HG03457 (cell line): ENCODE data around the gene UBE2E2.

ENCODE experiments used
- ATAC-seq: cut with Tn5 transposase; IDR thresholded peaks from one replicate; pipeline ENCODE4 v1.9.1; 2021; ENCODE audit warnings: moderate number of reproducible peaks; ENCODE audit not compliant: unreplicated experiment

Gene UBE2E2

DNA sequence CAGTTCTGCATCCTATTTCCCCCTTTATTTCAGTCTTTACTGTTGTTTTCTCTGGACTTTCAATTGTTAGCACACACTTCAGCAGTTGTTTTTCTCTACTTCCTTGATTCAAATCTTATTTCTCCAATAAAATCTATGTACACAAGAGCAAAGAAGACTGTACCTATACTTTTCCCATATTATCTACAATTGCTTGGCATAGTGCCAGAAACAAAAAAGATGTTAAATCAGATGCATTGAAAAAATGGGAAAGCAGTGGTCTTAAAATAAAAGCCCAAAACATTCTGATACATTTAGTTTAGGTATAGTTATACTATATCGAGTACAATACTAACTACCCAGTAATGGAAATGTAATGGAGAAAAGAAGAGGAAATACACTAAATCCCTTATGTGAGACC, 265.1 kb downstream of the UBE2E2 start:
- ATAC-seq, result no peak

DNA sequence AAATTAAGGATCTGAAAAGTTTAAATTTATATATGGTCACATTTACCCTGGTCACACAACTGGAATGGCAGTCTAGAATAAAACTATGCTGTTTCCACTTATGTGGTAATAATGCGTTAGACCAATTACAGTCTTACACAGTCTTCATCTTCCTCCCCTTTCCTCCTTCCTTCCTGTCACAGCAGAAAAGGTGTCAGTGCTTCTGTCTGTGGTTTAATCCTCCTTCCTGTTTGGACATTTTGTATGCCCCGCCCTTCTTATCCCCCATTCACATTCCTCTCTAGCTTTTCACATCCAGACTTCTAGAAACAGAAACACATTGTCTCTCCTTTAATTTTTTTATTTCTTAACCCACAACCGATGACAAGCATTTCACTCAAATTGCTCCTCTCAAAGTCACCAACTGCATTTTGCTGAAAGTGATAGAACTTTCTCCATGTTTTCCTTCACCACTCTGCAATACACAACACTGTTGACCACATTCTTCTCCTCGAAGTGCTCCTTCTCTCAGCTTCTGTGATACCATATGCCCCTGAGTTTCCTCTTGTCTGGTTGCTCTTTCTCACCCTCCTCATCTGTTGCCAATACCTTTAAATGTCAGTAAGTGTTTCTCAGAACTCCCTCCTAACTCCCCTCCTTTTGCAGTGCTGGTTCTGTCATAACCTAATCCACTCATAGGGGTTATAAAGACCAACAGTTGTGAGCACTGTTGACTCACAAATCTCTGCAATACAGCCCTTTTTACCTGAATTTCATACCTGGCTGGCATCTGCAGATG, 271.6 kb downstream of the UBE2E2 start:
- no peak for ATAC-seq

DNA sequence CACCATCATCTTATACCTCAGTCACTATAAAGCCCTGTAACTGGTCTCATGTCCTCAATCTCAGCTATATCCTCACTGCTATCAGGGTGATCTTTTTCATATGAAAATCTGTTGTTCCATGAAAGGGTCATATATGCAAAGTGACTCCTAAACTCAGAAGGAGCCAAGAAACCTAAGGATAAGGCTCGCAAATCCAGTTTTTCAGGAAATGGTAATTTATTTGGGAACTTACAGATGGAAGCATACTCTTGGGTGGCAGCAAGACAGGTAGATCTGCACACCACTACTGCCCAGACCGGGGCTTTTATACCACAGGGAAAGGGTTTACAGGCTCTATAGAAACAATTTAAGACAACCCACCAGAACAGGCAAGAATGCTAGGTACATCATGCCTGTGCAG, 272.3 kb downstream of the UBE2E2 start:
- ATAC-seq, result no peak

DNA sequence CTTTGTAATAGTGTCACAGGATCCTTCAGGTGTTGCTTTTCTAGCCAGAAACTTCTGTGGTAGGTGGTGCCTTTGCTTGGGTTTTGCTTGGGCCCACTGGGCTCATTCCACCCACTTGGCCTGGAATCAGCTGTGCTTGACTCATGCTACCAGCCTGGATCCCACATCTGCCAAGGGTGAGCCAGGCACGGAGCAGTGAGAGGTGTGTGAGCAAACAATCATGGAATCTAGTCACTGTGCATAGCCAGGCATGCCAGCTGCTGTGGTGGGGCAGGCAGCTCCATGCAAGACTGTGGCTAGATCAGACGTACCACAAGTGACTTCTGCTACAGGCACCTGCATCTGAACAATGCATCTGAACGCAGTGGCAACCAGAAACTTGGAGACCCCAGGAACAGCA, 275.9 kb downstream of the UBE2E2 start:
- no peak for ATAC-seq

DNA sequence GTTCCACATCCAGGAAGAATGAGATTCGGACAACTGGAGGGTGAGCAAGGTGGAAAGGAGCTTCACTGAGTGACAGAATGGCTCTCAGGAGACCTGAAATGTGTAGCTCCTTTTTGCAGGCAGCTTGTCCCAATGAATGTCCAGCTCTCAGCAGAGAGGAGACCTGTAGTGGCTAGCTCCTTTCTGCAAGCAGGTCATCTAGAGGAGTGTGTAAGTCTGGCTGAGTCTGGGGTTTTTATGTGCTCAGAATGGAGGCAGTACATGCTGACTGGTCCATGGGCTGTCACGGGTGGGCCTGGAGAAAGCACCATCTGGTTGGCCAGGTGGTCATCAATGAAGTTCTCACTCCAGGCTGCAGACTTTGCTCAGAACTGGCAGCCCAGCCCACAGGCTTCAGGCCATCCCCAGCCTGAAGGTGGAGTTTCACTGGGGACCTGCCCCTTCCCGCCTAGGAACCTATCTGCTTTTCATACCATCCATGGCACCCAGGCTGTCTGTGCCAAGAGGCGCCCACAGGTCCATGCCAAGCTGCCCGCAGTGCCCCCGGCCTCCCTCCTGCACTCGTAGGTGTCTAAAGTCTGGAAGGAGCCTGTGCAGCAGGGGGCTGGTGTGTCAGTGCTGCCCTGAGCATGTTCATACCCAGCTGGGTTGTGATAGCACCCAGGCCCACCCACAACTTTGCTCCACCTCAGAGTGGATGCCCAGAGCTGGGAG, 276.6 kb downstream of the UBE2E2 start:
- no peak for ATAC-seq

DNA sequence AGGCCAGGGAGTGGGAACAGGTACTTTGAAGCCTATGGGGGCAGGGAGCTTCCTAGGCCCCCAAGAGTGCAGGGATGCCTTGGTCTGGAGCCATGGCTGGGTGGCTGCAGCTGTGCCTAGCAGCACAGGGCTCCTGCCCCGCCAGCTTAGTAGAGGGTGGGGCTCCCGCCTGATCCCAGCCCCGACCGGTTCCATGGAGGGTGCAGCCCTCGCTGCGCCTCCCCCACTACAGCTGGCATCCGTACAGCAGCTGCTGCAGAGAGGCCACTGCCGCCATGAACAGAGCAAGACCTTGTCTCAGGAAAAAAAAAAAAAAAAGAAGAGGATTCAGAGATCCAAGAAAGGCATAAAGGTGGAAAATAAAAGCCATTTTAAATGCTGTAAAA, 277.2 kb downstream of the UBE2E2 start:
- no peak for ATAC-seq

DNA sequence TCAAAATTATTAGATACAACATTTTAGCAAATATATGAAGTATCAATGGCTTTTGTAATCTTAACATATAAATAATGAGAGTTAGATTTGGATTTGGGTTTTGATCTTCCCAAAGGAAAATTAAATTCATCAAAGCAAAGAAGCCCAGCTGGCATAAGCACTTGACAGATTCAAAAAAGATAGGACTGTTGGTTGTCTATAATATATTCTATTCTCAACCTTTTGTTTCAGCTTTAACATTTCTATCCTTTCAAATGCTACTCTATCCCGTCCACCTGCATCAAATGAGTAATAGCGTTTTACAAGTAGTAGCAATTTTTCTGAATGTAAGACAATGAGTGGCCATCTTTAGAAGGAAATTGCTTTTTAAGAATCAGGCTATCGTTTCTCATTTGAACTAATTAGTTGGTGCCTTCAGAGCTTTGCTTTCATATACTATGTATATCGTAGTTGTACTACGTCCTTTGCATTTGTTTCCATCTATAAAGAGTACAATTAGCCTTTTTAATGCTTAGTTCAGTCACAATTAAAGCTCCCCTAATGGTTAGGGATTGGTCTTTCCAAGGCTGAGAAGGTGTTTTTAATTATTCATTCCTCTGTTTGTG, 278.0 kb downstream of the UBE2E2 start:
- no peak for ATAC-seq

DNA sequence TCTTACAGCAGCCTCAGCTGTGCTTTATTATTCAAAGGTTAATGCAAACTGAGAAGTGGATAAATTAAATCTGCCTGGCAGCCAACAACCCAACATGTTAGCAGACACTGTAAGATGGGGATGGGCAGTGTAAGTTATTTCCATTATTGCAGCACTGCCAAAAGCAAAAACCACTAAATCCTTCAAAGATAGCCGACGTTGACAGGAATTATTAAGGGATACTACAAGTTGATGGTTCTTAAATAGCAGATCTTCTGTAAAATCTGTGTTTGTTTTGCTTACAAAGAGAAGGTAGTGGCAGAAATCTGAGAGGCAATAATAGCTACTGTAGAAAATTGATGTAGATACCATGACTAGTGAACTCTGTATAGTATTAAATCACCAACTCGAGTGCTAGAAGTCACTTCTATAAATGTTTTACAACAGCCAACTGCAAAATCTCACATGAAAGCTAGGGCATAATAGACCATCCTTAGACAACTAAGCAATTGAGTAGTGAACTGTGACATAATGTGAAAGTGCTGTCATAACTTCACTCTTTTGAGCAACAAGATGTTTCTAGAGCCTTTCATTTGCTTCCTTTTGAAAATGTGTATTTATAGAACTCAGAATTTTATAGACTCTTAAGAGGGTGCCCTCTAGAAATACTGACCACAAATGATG, 278.6 kb downstream of the UBE2E2 start:
- no peak for ATAC-seq

DNA sequence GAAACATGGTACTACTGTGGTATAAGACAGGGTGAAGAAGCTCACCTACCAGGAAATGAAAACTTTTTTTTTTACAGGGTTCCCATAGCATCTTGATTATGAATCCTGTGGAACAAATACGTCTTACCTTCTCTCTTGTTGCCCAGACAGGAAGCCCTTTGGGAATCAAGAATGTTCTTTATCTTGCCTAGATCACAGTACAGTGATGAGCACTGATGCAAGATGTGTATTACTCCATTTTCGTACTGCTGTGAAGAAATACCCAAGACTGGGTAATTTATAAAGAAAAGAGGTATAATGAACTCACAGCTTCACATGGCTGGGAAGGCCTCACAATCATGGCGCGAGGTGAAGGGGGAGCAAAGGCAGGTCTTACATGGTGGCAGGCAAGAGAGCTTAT, 281.3 kb downstream of the UBE2E2 start:
- no peak for ATAC-seq

DNA sequence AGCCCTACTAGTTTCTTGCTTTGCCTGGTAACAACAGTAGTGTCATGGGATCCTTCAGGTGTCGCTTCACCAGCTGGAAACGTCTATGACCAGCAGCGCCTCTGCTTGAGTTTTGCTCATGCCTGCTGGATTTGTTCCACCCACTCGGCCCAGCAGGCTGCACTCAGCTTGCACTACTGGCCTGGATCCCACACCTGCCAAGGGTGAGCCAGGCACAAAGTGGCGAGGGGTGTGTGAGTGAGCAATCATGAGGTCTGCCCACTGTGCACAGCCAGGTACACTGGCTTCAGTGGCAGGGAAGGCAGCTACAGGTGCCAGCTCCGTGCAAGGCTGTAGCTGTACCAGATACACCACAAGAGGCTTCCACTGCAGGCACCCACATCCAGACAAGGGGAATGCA, 282.8 kb downstream of the UBE2E2 start:
- no peak for ATAC-seq

DNA sequence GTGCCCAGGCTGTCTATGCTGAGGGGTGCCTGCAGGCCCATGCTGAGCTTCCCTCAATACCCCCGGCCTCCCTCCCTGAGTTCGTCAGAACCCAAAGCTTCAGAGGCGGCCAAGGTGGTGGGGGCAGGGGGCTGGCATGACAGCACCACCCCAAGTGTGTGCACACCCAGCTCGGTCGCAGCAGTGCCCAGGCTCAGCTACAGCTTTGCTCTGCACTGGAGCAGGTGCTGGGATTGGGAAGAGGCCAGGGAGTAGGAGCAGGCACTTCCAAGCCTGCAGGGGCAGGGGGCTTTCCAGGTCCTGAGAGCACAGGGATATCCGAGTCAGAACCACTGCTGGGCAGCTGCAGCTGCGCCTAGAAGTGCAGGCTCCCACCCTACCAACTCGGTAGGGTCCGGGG, 283.9 kb downstream of the UBE2E2 start:
- ATAC-seq, result no peak

DNA sequence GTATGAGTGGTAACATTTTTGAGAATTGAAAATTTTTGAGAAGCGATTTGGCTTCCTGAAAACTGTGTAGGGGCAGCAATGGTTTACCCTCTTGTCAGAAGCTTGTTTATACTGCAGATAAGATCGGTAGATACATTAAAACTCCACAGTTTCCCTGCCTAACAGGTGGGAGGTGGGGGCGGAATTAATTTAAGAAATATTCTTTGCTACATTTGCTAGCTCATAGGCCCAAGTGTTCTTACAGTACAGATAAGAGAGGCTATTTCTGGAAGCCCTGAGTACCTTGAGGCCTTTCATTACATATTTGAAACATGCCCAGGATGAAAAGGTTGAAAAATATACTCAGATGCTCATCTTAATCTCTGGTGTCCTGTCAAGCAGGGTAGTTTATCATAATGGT, 285.5 kb downstream of the UBE2E2 start:
- no peak for ATAC-seq

DNA sequence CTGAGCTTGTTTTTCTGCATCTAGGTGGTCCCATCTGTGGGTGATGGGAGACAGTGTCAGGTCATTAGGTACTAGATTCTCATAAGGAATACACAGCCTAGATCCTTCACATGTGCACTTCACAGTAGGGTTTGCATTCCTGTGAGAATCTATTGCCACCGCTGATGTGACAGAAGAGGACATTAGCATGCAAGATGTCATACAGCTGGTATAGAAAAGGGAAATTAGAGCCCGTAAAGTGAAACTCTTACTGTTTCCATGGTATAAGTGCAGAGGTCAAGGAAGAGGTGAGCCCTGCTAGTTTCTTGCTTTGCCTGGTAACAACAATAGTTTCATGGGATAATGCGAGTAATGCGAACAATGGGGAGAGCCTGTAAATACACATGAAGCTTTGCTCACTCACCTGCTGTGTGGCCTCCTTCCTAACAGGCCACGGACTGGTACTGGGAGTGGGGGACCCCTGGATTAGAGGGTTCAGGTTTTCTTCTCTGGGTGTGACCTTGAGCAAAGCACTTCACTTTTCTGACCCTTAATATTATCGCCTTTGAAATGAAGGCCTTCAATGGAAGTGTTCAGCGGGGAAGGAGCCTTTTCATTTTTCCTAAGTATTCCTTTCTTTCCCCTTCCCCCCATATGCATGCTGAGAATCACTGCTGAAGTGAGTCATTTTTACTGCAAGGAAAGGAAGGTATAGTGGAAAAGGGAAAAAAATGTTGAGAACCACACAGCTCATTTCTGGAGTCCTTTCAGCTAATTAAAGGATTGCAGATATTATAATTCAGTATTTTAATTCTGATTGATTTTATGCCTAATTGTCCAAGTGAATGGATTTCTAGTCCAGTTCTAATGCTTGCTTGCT, 286.4 kb downstream of the UBE2E2 start:
- ATAC-seq, result no peak

DNA sequence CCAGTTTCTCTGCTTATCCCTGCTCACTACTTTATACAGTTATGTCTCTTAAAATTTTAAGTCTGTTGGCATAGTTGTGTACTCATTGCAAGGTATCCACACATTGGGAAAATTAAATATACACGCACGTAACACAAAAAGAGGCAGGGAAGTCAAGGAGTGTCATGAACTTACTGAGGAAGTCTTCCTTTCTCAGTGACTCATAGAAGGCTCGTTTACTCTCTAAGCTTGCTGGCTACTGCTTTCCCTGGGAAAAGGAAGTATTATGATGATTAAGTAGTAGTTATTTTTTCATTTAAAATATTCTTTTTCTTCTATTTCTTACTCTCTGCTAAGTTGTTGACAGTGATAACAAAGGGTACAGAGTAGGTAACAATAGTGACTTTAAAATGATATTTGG, 287.3 kb downstream of the UBE2E2 start:
- no peak for ATAC-seq

DNA sequence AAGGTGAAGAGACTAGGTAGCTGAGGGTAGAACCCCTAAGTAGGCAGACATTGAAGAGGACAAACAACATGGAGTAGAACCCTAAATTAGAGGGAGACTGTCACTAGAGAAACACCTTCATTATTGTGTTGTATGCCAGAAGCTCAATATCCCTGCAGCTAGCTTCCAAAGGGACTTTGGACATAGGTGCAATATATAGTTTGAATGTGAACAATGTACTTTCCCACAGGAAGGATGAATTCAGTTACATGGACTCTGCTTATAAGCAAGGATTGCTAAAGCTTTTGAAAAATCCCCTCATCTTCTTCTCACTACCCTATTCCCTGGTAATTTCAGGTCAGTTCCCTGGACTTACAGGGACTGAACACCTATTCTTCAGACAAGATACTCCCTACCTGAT, 288.9 kb downstream of the UBE2E2 start:
- ATAC-seq, result no peak

DNA sequence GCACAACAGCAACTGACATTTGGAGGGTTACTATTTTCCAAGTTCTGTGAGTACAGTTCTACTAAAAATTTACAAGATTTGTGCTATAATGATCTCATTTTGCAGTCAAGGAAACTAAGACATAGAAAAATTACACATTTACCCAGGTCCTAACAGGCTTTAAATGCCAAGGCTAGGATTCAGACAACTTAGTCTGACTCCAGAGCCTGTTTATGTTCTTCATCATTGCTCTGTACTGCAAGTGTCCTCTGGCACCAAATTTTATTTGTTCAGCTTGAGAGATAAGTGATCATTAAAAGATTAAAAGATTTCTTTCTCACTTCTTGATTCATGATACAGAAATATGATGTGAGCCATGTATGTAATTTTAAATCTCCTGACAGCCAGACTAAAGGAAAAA, 290.8 kb downstream of the UBE2E2 start:
- no peak for ATAC-seq

DNA sequence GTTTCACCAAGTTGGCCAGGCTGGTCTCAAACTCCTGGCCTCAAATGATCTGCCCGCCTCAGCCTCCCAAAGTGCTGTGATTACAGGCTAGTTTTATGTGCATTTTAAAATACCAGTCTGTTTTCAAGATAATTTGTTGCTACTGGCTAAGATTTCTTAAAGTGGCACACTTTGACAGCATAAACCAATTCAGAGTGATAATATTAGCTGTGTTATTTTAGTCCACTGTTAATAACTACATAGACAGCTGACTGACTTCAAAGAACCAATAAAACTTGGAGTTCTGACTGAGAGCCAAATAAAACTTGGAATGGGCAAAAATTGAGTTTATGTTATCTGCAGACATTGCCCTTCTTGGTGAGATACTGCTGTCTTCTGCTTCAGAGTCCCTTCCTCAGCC, 291.8 kb downstream of the UBE2E2 start:
- no peak for ATAC-seq

DNA sequence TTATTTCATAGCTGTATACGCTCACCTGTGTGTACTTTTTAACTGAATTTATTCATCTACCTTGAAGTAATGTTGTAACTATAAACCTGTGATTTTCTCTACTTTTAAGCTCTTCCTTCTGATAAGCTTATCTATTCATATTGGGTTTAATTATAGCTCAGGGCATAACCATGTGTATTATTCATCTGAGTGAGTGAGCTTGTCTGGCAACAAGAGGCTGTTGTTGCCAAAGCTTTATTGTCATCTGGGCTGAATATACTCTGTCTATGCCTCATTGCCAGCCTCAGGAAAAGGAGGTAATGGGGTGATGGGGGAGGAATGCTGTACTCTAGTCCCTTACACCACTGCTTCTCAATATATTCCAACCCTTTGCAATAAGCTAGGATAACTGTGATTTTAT, 292.4 kb downstream of the UBE2E2 start:
- ATAC-seq, result no peak

DNA sequence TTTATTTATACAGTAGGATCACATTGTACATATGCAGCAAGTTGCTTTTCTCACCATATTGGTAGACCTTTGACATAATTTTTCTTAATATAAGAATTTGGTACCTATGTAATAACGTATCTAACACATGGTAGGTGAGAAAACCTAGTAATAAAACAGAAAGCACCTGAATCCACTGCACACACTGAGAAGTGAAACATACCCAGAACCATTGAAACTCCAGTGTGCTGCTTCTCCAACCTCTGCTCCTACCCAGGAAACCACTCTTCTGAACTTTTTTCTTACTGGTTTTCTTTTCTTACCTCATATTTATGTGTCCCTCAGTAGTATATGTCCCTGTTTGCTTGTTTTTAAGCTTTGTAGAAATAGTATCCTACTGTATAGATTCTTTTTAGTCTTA, 293.0 kb downstream of the UBE2E2 start:
- ATAC-seq, result no peak

DNA sequence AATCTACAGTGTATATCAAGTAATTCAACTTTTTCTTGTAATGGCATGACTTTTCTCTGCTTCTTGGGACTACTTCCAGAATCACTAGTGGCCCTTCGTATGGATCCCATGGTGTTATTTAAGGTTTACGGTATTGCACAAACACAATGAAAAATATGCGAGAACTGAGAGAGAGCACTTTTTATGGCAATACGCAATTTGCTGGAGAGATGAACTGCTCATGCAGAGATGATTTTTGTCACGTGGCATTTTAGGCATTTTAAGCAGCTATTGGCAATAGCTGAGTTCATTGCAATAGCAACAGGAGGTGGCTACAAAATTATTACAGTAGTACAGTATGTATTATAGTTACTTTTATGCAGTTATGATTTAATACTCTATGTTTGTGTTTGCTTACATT, 294.0 kb downstream of the UBE2E2 start:
- no peak for ATAC-seq
